Lung (tissue), 16 donors: ENCODE results near the gene CRTC3. TPM values are rescaled to one million over a fixed set of nuclear protein-coding genes. Genes with fewer than 3 reads are reported as not detected.

Experiments used
- ATAC-seq: fragments of 200-7000 bp; cut with Tn5 transposase; one replicate; pipeline ENCODE4 v1.9.1; 2020; ENCODE audit warnings: moderate number of reproducible peaks; ENCODE audit not compliant: insufficient read depth, low FRiP score
- DNase-seq, 3 donors: peaks; one replicate each; pipeline ENCODE4 v3.0.0-alpha.2; 2013 to 2017
- H3K27ac ChIP-seq, 2 donors: one replicate each; pipeline ENCODE4 v1.5.1; 2013; ENCODE audit warnings: mild to moderate bottlenecking in 2 of 2, moderate library complexity in 2 of 2, control low read depth in 1 of 2, inconsistent platforms in 1 of 2, low read depth in 1 of 2, low read length in 1 of 2
- H3K27me3 ChIP-seq, 3 donors: one replicate each; pipeline ENCODE4 v1.5.1; 2013; ENCODE audit warnings: low read length in 2 of 3; ENCODE audit not compliant: control insufficient read depth in 3 of 3, insufficient read depth in 3 of 3
- H3K36me3 ChIP-seq, 4 donors: one replicate each; pipeline ENCODE4 v1.5.1; 2013; ENCODE audit warnings: low read length in 4 of 4, mild to moderate bottlenecking in 1 of 4, moderate library complexity in 1 of 4; ENCODE audit not compliant: control insufficient read depth in 4 of 4, insufficient read depth in 4 of 4
- H3K4me1 ChIP-seq, 5 donors: one replicate each; pipeline ENCODE4 v1.5.1; 2013; ENCODE audit warnings: low read length in 5 of 5, mild to moderate bottlenecking in 2 of 5, moderate library complexity in 1 of 5; ENCODE audit not compliant: control insufficient read depth in 5 of 5, insufficient read depth in 5 of 5
- H3K4me3 ChIP-seq: one replicate; pipeline ENCODE4 v1.5.1; 2013; ENCODE audit warnings: mild to moderate bottlenecking, control low read depth, moderate library complexity
- H3K9ac ChIP-seq, 2 donors: one replicate each; pipeline ENCODE4 v1.5.1; 2013; ENCODE audit warnings: low read length in 2 of 2, control low read depth in 1 of 2; ENCODE audit not compliant: insufficient read depth in 1 of 2
- H3K9me3 ChIP-seq, 4 donors: one replicate each; pipeline ENCODE4 v1.5.1; 2013; ENCODE audit warnings: low read length in 3 of 4, mild to moderate bottlenecking in 1 of 4, moderate library complexity in 1 of 4; ENCODE audit not compliant: control insufficient read depth in 4 of 4, insufficient read depth in 3 of 4
- CTCF ChIP-seq: IDR thresholded peaks from 2 replicates; pipeline ENCODE4 v1.5.1; 2012; ENCODE audit warnings: mild to moderate bottlenecking; ENCODE audit errors: control extremely low read depth, extremely low read depth
- WGBS, 2 donors: extraction: QIAGEN DNeasy Blood & Tissue Kit; methylation state at CpG; one replicate each; pipeline ENCODE4 v1.1.7; 2013; 5-methylcytosine and 5-hydroxymethylcytosine counted together
- long read RNA-seq, 5 donors: transcript quantifications; one replicate each; lab custom pipeline, GENCODE V29; 2026
- polyA plus RNA-seq, 2 donors: library from polyadenylated mRNA; stranded (reverse); fragments of 200-250 nt; gene quantifications; one replicate each; pipeline ENCODE4 v1.2.1, GENCODE V29; 2013
- total RNA-seq, 2 donors: library from RNA; depleted of rRNA in 1 of 2; stranded (reverse); fragments of >200 nt in 1 of 2; gene quantifications; one replicate each; pipeline ENCODE4 v1.2.1, GENCODE V29; 2014 to 2021
- donor health status: control.
- donor health status: control.
- donor health status: Bipolar disorder and iron deficiency.
- donor health status: healthy.
- donor health status: DM: yes; HTN: yes; CAD: no.

Gene CRTC3
- total RNA-seq (10 to 100 TPM; 42.0 to 47.9 TPM), polyA plus RNA-seq (10 to 100 TPM; 12.0 to 14.3 TPM)
- long read RNA-seq, donor 1, full-length matches to known transcripts = 6 of 46 reads
- long read RNA-seq, donor 1, partial matches to known transcripts = 40 of 46 reads
- long read RNA-seq, donor 1, other reads (novel, unspliced or antisense) = 0 of 46 reads
- long read RNA-seq, donor 2 = 0 reads
- long read RNA-seq, donor 3 = 0 reads
- long read RNA-seq, donor 4 = 0 reads
- long read RNA-seq, donor 5, partial matches to known transcripts = 19 of 22 reads
- long read RNA-seq, donor 5, other reads (novel, unspliced or antisense) = 0 of 22 reads

GRCh38 chr15:90529371-90530249 lies at the start of gene CRTC3:
CRTC3 (plus strand) TSS chr15:90529923; CDS start chr15:90530072, 149 bp downstream.
- Histone ChIP-seq H3K4me3 (peak within 1 kb of the TSS; percentile 92), H3K9me3 (no peaks in the 10 kb centered on the region), H3K27me3 (no peaks in the 10 kb centered on the region), H3K27ac (peak within 1 kb of the TSS; percentile 97 to 98), H3K4me1 (peaks cover 0 to 15% (median 6%) of the 10 kb centered on the region in 5 donors), H3K9ac (peak within 1 kb of the TSS; percentile 83 to 86), H3K36me3 (peaks cover 0 to under 1% (median 0%) of the 10 kb centered on the region in 4 donors)
- TF ChIP-seq CTCF = no peak
- DNase-seq (peak; percentile 58 to 68 (median 64)), ATAC-seq (peak; percentile 86)
- WGBS, 2 donors = 1 to 2% methylated on average over 70 to 104 of the region's 104 CpGs

- Histone ChIP-seq H3K9me3 (no peaks in the 10 kb centered on the region), H3K27ac (peak overlapping the region in 1 of 2 donors; percentile 32), H3K27me3 (no peaks in the 10 kb centered on the region), H3K4me1 (peaks cover 0 to 2% (median 0%) of the 10 kb centered on the region in 5 donors), H3K9ac (no peak overlapping the region), H3K36me3 (peaks cover 11 to 48% (median 33%) of the 10 kb centered on the region in 4 donors), H3K4me3 (no peak overlapping the region)
- ATAC-seq = no peak
- DNase-seq = no peak
- TF ChIP-seq CTCF = no peak
- 50 to 64% methylated on average over 3 of the region's 3 CpGs for WGBS, 2 donors
Observed at GRCh38 chr15:90481023-90481422, 48.7 kb upstream of the CRTC3 start.

GRCh38 chr15:90482124-90483011 lies 47.4 kb upstream of the CRTC3 start:
- DNase-seq (peak; percentile 56 to 82 (median 79)), ATAC-seq (no peak)
- H3K27me3 ChIP-seq = no peaks in the 10 kb centered on the region
- no peak overlapping the region for H3K4me3 ChIP-seq
- no peaks in the 10 kb centered on the region for H3K9me3 ChIP-seq
- H3K36me3 ChIP-seq = peaks cover 16 to 55% (median 38%) of the 10 kb centered on the region in 4 donors
- 70 to 73% methylated on average over 7 of the region's 7 CpGs for WGBS, 2 donors
- peaks cover 0 to 4% (median 0%) of the 10 kb centered on the region in 5 donors for H3K4me1 ChIP-seq
- no peak for TF ChIP-seq CTCF
- no peak overlapping the region for H3K9ac ChIP-seq
- H3K27ac ChIP-seq = peak overlapping the region in 1 of 2 donors; percentile 15
